Stimulated activated naive CD8-positive, alpha-beta T cell treated with anti-CD3 and anti-CD28 coated beads, Interleukin-15, amount 100 ng/mL, for 72 hours (primary cell): ENCODE measurements around the gene TOMM7.
A peak's percentile ranks its signal among the peaks of the same experiment; 100 is the strongest.
"Not testable (repeated sequence)": the region's sequence is repeated elsewhere in the genome, so short reads cannot be mapped to it uniquely, and the experiment has no call there.

Experiments
- ATAC-seq: fragments of 150-1000 bp; cut with Tn5 transposase; 2 replicates; pipeline ENCODE4 v1.10.0; 2021; ENCODE audit warnings: mild to moderate bottlenecking, moderate library complexity
- DNase-seq, 2 donors: peaks; one replicate each; pipeline ENCODE4 v3.0.0; 2021 to 2022
- H3K27ac Mint-ChIP-seq, 2 donors: one replicate each; pipeline ENCODE4 v1.8.0; 2022; ENCODE audit warnings: mild to moderate bottlenecking in 2 of 2, mixed read lengths in 2 of 2, moderate library complexity in 2 of 2
- H3K27me3 Mint-ChIP-seq: one replicate; pipeline ENCODE4 v1.8.0; 2022; ENCODE audit warnings: mixed read lengths
- H3K4me1 Mint-ChIP-seq: one replicate; pipeline ENCODE4 v1.8.0; 2022; ENCODE audit warnings: mild to moderate bottlenecking, mixed read lengths
- H3K4me3 Mint-ChIP-seq, 2 donors: one replicate each; pipeline ENCODE4 v1.8.0; 2022; ENCODE audit warnings: mild to moderate bottlenecking in 2 of 2, mixed read lengths in 2 of 2, moderate library complexity in 1 of 2
- H3K9me3 Mint-ChIP-seq, 2 donors: one replicate each; pipeline ENCODE4 v1.8.0; 2022; ENCODE audit warnings: mixed read lengths in 2 of 2

The TOMM7 gene

DNA sequence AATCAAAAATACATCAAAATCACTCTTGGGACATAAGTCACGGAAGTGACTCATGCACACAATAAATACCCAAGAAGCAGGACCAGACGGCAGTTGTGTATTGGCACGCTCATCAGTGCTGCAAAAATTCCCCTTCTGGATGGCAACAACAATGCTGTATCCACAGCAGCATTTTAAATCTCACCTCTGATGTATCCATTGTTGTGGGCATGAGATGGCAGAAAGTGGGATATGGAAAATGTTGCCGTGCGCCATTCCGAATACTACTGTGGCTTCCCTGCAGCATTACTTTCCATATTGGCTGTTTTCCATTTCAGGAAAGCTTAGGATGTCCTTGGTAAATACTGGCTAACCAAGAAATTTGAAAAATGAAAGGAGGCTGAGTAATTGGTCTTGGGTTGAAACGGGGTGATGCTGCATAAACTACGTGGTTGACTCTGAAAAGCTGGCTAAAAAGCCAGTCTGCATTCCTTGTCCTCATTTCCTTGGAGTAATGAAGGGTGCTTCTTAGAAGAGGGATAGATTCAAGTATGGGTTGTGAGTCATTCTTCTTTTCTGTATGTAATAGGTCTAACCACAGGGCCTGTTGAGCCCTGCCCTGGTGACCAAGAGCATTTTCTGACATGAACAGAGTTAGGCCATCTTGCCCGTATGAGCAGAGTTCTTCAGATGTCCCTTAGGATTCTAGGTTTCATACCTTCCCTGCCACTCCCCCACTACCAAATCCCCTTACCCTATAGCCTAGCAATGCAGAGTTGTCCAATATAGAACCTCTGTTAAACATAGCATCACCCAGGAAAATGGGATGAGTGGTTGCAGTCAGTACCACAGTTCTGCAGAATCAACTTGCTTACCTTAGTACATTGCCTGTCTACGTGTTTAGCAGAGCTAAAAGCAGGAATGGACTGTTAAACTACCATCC is 36.3 kb upstream of the TOMM7 start:
- H3K27ac Mint-ChIP-seq, result peak overlapping the region in 1 of 2 donors; percentile 86
- H3K4me1 Mint-ChIP-seq, result peaks cover 55% of the 10 kb centered on the region
- H3K27me3 Mint-ChIP-seq, result no peaks in the 10 kb centered on the region
- DNase-seq (no peak), ATAC-seq (peak; percentile 34)
- H3K4me3 Mint-ChIP-seq, result peak overlapping the region in 1 of 2 donors; percentile 54
- no peaks in the 10 kb centered on the region for H3K9me3 Mint-ChIP-seq

DNA sequence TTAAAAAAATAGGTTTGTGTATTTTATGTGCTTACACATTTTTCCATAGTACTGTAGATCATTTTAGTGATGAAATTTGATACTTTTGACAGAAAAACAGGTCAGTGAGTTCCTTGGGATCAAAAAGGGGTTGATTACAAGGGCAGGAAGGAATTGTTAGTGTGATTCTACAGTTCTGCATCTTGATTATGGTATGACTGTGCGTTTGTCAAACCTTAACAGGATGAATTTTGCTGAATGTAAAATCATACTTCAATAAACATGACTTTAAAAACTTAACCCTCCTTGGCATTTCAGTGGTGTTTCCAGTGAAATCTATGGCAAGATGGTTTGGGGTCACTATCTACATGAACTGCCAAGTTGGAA is 35.6 kb upstream of the TOMM7 start:
- peak overlapping the region in 1 of 2 donors; percentile 86 for H3K27ac Mint-ChIP-seq

DNA sequence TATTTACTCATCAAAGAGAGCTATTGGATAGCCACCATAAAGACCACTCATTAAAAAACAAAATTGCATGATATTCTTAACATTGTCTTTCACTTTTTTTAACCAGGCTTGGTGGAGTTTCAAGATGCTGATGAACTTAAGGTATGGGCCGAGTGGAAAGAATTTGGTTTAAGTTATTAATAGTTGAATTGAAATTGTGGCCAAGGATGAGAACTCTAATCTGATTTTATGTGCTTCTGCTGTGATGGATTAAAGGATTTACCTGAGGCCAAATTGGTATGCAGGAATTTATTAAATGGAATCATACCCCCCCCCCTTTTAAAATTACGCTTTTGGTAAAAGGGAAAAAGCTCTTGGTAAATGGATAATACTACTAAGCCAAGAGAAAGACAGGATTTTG is 33.8 kb upstream of the TOMM7 start:
- Mint-ChIP-seq H3K4me1 (peaks cover 51% of the 10 kb centered on the region), H3K27me3 (peaks cover 7% of the 10 kb centered on the region), H3K9me3 (no peaks in the 10 kb centered on the region), H3K4me3 (peak overlapping the region; percentile 98), H3K27ac (no peak overlapping the region)
- no peak for ATAC-seq
- DNase-seq, result no peak

More for the DNA sequence above, 35.6 kb upstream of the TOMM7 start:
- DNase-seq (no peak), ATAC-seq (no peak)
- no peaks in the 10 kb centered on the region for H3K9me3 Mint-ChIP-seq
- H3K4me1 Mint-ChIP-seq, result peaks cover 57% of the 10 kb centered on the region
- peaks cover 3% of the 10 kb centered on the region for H3K27me3 Mint-ChIP-seq
- H3K4me3 Mint-ChIP-seq, result peak overlapping the region in 1 of 2 donors; percentile 54

DNA sequence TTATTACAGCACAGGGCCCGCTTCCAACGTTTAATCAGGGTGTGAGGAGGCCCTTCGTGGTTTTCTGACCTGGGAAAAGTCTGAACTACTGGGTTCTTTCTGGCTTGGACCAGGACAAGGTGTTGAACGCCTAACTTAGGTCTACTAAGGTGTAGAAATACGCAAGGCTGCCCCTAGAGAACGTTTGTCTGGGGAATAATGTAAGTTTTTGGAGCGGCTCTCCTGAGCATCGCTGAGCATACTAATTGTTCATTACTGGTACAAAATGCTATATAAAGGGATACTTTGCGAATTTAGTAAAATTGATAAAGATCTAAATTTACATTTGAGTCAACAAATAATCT is 32.4 kb upstream of the TOMM7 start:
- no peaks in the 10 kb centered on the region for H3K9me3 Mint-ChIP-seq
- H3K4me1 Mint-ChIP-seq, result peaks cover 40% of the 10 kb centered on the region
- peaks cover 7% of the 10 kb centered on the region for H3K27me3 Mint-ChIP-seq
- ATAC-seq (no peak), DNase-seq (no peak)
- H3K4me3 Mint-ChIP-seq, result peak overlapping the region; percentile 98
- peak overlapping the region; percentile 97 for H3K27ac Mint-ChIP-seq

DNA sequence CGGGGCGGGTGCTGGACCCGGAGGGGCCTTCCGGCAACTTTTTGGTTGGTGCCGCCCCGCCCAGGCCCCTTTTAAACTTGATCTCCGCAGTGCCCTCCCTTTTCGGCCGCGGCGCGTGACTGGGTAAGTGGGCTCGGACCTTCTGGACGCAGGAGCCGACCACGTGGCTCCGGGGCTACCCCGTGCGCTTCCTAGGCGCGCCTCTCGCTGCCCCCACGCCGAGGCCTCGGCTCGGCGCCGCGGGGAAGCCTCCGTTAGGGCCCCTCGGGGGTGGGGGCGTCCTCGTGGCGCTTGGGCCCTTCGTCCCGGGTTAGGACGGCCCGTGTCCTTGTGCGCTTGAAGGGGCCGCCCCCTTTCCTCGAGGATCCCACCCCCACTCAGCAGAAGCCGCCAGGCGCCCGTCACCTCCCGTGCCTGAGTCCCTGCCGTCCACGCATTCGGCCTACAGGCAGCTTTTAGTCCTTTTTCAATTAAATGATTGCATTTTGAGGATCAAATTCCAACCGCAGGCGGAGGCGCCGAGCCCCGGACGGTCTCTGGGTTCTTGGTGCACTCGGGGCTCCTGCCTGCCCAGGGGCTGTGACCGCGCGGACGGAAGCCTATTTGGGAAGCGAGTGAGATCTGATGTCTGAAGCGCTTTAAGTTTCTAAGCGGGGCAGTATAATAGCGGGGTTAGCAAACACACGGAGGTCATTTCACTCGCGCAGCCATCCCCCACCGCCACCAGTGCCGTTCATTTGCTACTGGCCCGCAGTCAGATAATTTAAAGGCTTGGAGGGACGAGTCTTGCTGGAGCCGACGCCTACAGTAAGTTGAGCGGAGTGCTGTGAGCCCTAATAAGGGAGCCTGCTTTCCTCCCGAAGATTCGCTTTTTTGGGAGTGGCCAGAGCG is 31.8 kb upstream of the TOMM7 start:
- H3K4me3 Mint-ChIP-seq, result peak overlapping the region; percentile 98
- ATAC-seq (peak; percentile 87), DNase-seq (peak; percentile 82 to 87)
- H3K9me3 Mint-ChIP-seq, result no peaks in the 10 kb centered on the region
- H3K27ac Mint-ChIP-seq, result peak overlapping the region; percentile 97
- peaks cover 7% of the 10 kb centered on the region for H3K27me3 Mint-ChIP-seq
- H3K4me1 Mint-ChIP-seq, result peaks cover 34% of the 10 kb centered on the region

DNA sequence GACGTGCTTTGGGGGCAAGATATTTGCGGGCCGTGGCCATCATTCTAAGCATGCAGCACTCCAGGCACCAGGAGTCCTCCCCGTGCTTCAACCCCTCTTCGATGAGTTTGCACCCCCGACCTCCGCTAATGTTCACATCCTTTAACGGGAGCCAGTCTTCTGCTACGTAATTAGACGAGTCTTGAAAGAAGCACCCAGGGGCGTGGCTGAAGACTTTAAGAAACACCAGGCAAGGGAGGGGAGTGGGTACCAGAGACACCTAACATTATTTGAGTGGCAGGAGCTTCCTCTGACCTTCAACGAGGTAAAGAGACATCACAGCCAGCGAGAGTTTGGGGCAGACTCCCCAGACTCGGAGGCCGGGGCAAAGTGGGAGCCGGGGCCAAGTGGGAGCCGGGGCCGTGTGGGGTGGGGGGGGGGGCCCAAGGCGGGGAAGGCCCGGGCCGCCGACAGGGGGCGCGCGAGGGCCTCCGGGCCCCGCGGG is 31.1 kb upstream of the TOMM7 start:
- DNase-seq, result no peak

DNA sequence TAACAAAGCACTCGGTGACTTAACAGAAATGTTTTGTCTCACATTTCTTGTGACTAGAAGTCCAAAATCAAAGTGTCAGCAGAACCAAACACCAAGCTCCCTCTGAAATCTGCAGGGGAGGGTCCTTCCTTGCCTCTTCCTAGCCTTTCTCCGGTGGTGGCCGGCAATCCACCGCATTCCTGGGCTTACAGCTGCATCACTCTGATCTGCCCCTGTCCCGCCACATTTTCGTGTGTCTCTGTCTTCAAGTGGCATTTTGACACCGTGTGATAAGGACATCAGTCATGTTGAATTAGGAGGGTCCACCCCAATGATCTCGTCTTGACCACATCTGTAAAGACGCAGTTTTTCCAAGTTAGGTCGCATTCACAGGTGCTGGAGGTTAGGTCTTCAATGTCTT is 30.5 kb upstream of the TOMM7 start:
- Mint-ChIP-seq H3K27me3 (peaks cover 7% of the 10 kb centered on the region), H3K9me3 (no peaks in the 10 kb centered on the region), H3K4me1 (peaks cover 22% of the 10 kb centered on the region), H3K27ac (no peak overlapping the region), H3K4me3 (peak overlapping the region in 1 of 2 donors; percentile 98)
- DNase-seq (no peak), ATAC-seq (no peak)

More for the DNA sequence above, 31.1 kb upstream of the TOMM7 start:
- H3K4me3 Mint-ChIP-seq, result peak overlapping the region; percentile 88 to 98
- peaks cover 27% of the 10 kb centered on the region for H3K4me1 Mint-ChIP-seq
- peak; percentile 65 for ATAC-seq
- peaks cover 7% of the 10 kb centered on the region for H3K27me3 Mint-ChIP-seq
- H3K27ac Mint-ChIP-seq, result peak overlapping the region; percentile 94 to 95
- H3K9me3 Mint-ChIP-seq, result no peaks in the 10 kb centered on the region

DNA sequence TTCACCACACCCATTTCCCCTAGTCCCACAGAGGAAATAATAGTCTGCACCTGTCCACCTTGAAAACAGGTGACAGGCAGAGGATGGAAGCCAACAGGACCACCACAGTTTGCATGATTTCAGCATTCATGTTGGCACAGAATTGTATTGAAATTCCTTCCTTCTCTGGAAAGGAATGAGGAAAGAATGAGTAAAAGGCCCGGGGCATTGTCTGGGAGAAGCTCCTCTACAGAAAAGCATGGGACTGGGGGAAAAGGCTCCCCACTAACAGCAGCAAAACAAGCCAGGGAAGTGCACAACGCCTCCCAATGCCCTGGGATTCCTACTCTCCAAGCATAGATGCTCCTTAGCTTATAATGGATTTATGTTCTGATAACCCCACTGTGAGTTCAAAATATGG is 28.5 kb upstream of the TOMM7 start:
- no peak overlapping the region for H3K4me3 Mint-ChIP-seq
- no peak overlapping the region for H3K27ac Mint-ChIP-seq
- H3K4me1 Mint-ChIP-seq, result peaks cover 14% of the 10 kb centered on the region
- no peak for ATAC-seq
- H3K27me3 Mint-ChIP-seq, result peaks cover 7% of the 10 kb centered on the region
- no peak for DNase-seq
- no peaks in the 10 kb centered on the region for H3K9me3 Mint-ChIP-seq

DNA sequence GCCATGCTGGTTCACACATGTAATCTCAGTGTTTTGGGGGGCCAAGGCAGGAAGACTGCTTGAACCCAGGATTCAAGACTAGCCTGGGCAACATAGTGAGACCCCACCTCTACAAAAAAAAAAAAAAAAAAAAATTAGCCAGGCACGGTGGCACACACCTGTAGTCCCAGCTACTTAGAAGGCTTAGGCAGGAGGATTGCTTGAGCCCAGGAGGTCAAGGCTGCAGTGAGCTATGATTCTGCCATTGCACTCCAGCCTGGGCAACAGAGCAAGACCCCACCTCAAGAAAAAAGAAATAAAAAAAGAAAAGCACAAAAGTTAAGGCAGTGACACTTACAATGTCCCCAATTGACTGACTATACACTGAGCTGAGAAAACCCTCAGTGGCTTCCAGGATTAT is 27.7 kb upstream of the TOMM7 start:
- not testable (repeated sequence) for H3K4me1 Mint-ChIP-seq, DNase-seq, H3K4me3 Mint-ChIP-seq

DNA sequence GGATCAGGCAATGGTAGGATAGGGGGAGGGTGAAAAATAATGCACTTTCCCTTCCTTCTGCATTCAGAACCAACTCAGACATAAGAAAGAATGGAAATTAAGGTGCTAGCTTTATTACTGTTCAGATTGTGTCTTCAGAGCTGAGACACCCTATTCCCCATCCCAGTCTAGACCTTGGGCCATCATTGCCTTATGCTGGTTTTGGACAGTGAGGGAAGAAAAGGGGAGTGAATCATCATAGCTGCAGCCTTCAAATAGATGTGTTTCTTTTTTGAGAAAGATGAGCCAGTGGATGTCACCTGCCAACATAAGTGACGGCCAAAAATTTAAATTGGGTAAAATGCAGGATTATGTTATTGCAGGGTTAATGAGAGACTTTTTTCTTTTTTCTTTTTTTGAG is 27.0 kb upstream of the TOMM7 start:
- H3K4me3 Mint-ChIP-seq, result no peak overlapping the region
- no peak overlapping the region for H3K27ac Mint-ChIP-seq
- ATAC-seq (no peak), DNase-seq (no peak)
- no peaks in the 10 kb centered on the region for H3K9me3 Mint-ChIP-seq
- peaks cover 7% of the 10 kb centered on the region for H3K27me3 Mint-ChIP-seq
- peaks cover 7% of the 10 kb centered on the region for H3K4me1 Mint-ChIP-seq

More for the DNA sequence above, 27.7 kb upstream of the TOMM7 start:
- ATAC-seq, H3K9me3 Mint-ChIP-seq, H3K27ac Mint-ChIP-seq, H3K27me3 Mint-ChIP-seq: not testable (repeated sequence)

DNA sequence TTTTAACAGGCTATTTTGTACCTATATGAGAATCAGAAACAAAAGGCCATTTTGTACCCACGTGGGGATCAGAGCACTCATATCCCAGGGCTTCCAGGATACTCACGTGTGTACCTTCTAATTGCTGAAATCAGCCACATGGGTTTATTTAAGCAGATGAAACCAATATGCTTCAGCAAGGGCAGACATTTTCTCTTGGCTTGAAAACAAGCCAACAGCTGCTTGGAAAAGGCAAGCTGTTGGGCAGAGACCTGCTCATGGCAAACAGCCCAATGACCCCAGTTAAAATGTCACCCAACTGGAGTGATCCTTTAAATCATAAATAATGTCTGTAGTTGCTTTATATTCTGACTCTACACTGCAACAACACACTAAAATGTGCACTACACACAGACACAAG is 26.5 kb upstream of the TOMM7 start:
- Mint-ChIP-seq H3K27ac (no peak overlapping the region), H3K4me1 (peaks cover 7% of the 10 kb centered on the region), H3K27me3 (peaks cover 7% of the 10 kb centered on the region), H3K4me3 (no peak overlapping the region), H3K9me3 (no peaks in the 10 kb centered on the region)
- no peak for ATAC-seq
- DNase-seq, result no peak

DNA sequence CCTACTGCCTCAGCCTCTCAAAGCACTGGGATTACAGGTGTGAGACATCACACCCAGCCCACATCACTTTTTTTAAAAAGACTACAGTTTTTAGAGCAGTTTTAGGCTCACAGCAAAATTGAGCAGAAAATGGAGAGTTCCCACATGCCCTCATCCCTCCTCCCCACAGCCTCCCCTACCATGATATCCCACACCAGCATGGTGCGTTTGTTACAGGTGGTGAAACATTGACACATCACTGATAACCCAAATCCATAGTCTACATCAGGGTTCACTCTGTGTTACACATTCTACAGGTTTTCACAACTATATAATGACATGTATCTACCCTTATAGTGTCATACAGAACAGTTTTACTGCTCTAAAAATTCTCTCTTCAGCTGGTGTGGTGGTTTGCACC is 24.3 kb upstream of the TOMM7 start:
- no peaks in the 10 kb centered on the region for H3K4me1 Mint-ChIP-seq

DNA sequence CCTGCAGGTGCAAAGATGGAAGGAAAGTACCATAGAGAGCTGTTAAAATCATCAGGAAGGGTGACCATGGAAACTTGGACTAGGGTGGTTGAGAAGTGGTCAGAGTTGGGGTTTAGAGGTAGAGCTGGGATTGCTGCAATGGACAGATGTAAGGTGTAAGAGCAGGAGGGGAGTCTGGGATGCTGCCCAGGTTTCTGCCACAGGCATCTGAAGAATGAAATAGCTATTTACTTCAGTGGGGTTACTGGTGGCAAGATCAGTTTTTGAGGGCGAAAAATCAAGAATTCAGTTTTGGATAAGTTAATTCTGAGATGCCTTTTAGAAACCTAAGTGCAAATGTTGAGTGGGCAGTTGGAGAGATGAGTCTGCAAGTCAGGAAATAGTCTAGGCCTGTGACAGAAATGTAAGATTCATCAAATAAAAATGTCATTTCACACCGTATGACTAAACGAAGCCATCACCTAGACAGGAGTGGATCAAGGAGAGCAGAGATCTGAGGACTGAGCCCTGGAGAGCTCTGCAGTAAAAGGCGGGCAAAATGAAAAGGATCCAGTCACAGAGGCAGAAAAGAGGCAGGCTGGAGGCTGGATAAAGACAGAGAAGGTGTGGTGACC is 22.7 kb upstream of the TOMM7 start:
- Mint-ChIP-seq H3K9me3 (no peaks in the 10 kb centered on the region), H3K4me3 (no peak overlapping the region), H3K4me1 (no peaks in the 10 kb centered on the region), H3K27ac (no peak overlapping the region), H3K27me3 (no peaks in the 10 kb centered on the region)
- ATAC-seq (no peak), DNase-seq (no peak)

More for the DNA sequence above, 24.3 kb upstream of the TOMM7 start:
- no peak for ATAC-seq
- DNase-seq, result no peak
- no peaks in the 10 kb centered on the region for H3K9me3 Mint-ChIP-seq
- no peaks in the 10 kb centered on the region for H3K27me3 Mint-ChIP-seq
- no peak overlapping the region for H3K4me3 Mint-ChIP-seq
- H3K27ac Mint-ChIP-seq, result no peak overlapping the region

DNA sequence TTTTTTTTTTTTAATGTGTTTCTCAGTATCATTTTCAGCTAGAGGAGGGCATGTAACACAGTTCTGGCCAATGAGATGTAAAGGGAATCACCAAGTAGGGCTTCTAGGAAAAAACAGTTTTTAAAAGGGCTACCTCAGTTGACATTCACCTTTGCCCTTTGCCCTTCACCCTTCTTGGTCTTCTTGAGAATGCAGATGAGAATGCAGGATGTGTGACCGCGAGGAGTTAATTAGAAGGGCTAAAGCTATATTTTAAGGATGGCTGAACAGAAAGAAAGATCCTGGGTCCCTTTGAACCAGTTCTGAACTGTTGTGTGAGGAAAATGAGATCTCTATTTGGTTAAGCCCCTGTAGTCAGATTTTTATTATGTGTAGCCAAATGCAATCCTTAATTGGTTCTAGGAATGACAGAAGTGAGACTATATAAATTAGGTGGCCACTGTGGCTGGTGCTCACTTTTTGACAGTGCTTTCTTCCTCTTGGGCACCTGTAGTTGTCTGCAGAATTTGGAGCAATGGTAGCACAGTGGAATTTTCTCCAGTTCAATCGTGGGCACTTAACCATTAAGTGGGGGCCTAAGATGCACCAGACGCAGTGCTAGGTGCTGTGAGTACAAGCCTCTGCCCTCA is 21.1 kb upstream of the TOMM7 start:
- Mint-ChIP-seq H3K4me3 (no peak overlapping the region), H3K9me3 (no peaks in the 10 kb centered on the region), H3K4me1 (no peaks in the 10 kb centered on the region), H3K27ac (no peak overlapping the region), H3K27me3 (peaks cover 7% of the 10 kb centered on the region)
- ATAC-seq (no peak), DNase-seq (no peak)

DNA sequence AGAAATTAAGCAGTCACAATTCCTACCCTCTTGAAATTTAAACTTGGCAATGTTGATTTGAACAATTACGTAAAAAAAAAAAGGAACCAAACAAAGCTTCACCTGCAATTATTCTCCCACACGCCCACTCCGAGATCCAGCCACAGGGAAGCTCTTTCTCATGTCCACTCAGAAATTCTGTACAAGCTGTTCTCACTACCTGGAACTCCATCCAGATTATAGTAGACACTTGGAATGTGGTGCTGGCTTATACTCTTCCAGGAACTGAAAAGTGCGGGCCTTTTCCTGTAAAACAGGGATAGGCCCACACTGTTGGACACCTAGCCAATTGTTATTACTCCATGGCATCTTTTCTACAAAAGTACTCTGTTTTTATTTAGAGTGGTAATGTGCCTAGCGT is 20.3 kb upstream of the TOMM7 start:
- Mint-ChIP-seq H3K4me1 (no peaks in the 10 kb centered on the region), H3K27ac (no peak overlapping the region), H3K27me3 (peaks cover 11% of the 10 kb centered on the region), H3K4me3 (no peak overlapping the region), H3K9me3 (no peaks in the 10 kb centered on the region)
- no peak for ATAC-seq
- DNase-seq, result no peak
